ENCODE results near the gene CACFD1.

The CACFD1 gene

GRCh38 chr9:133476036-133476931 is 16.5 kb downstream of the CACFD1 start:
- Mint-ChIP-seq H3K27me3 (peaks cover 24% of the 10 kb centered on the region), H3K36me3 (no peaks in the 10 kb centered on the region), H3K4me1 (peaks cover 12% of the 10 kb centered on the region), H3K9me3 (no peaks in the 10 kb centered on the region), H3K4me3 (no peak overlapping the region), H3K27ac (no peak overlapping the region)
- CTCF ChIA-PET, result interaction anchor here (1.5 to 1.6 kb wide), 2 partner anchors 70 to 293 kb away, joined by 3 to 4 read pairs; no protein-coding TSS in a partner anchor
- no peak for DNase-seq

GRCh38 chr9:133476941-133477340 is 17.2 kb downstream of the CACFD1 start:
- no peak overlapping the region for H3K4me3 Mint-ChIP-seq
- no peaks in the 10 kb centered on the region for H3K9me3 Mint-ChIP-seq
- H3K4me1 Mint-ChIP-seq, result peaks cover 12% of the 10 kb centered on the region
- peaks cover 31% of the 10 kb centered on the region for H3K27me3 Mint-ChIP-seq
- DNase-seq, result no peak
- CTCF ChIA-PET, result interaction anchor here (1.5 to 1.6 kb wide), 2 partner anchors 71 to 294 kb away, joined by 3 to 4 read pairs; no protein-coding TSS in a partner anchor
- no peak overlapping the region for H3K27ac Mint-ChIP-seq
- H3K36me3 Mint-ChIP-seq, result no peaks in the 10 kb centered on the region

GRCh38 chr9:133477461-133477860 is 17.7 kb downstream of the CACFD1 start:
- Mint-ChIP-seq H3K9me3 (no peaks in the 10 kb centered on the region), H3K4me1 (peaks cover 12% of the 10 kb centered on the region), H3K4me3 (peak overlapping the region; percentile 28), H3K27me3 (peaks cover 35% of the 10 kb centered on the region), H3K27ac (no peak overlapping the region), H3K36me3 (no peaks in the 10 kb centered on the region)
- DNase-seq, result no peak
- CTCF ChIA-PET, result interaction anchor here (1.5 kb wide), 1 partner anchor 295 kb away, joined by 4 read pairs; no protein-coding TSS in a partner anchor

- H3K27ac Mint-ChIP-seq, result no peak overlapping the region
- CTCF ChIA-PET, result interaction anchor here (0.7 to 1.5 kb wide), 2 partner anchors 292 to 295 kb away, joined by 3 to 4 read pairs; no protein-coding TSS in a partner anchor
- DNase-seq, result no peak
- H3K27me3 Mint-ChIP-seq, result peaks cover 43% of the 10 kb centered on the region
- H3K4me1 Mint-ChIP-seq, result peaks cover 12% of the 10 kb centered on the region
- no peaks in the 10 kb centered on the region for H3K9me3 Mint-ChIP-seq
- peak overlapping the region; percentile 57 for H3K4me3 Mint-ChIP-seq
- H3K36me3 Mint-ChIP-seq, result no peaks in the 10 kb centered on the region
Observed at GRCh38 chr9:133477992-133478850, 18.4 kb downstream of the CACFD1 start.

- H3K27me3 Mint-ChIP-seq, result peaks cover 48% of the 10 kb centered on the region
- H3K4me3 Mint-ChIP-seq, result peak within 1 kb of the TSS; percentile 57
- H3K27ac Mint-ChIP-seq, result peak within 1 kb of the TSS; percentile 28
- H3K4me1 Mint-ChIP-seq, result peaks cover 10% of the 10 kb centered on the region
- no peaks in the 10 kb centered on the region for H3K36me3 Mint-ChIP-seq
- no peaks in the 10 kb centered on the region for H3K9me3 Mint-ChIP-seq
- CTCF ChIA-PET, result interaction anchor here (0.7 kb wide), 1 partner anchor 293 kb away, joined by 3 read pairs; no protein-coding TSS in a partner anchor
- DNase-seq, result peak; percentile 91
Observed at GRCh38 chr9:133478851-133479711, 19.3 kb downstream of the CACFD1 start, which contains the start of gene SLC2A6. SLC2A6 (minus strand) TSS chr9:133479099; CDS start chr9:133479059, 40 bp downstream.

- Mint-ChIP-seq H3K27ac (no peak overlapping the region), H3K36me3 (no peaks in the 10 kb centered on the region), H3K9me3 (no peaks in the 10 kb centered on the region), H3K4me1 (peaks cover 18% of the 10 kb centered on the region), H3K4me3 (no peak overlapping the region), H3K27me3 (peaks cover 47% of the 10 kb centered on the region)
- no peak for DNase-seq
- CTCF ChIA-PET, result interaction anchor here (0.6 kb wide), 2 partner anchors 144 to 186 kb away, joined by 3 to 4 read pairs; no protein-coding TSS in a partner anchor
Observed at GRCh38 chr9:133483611-133484010, 23.8 kb downstream of the CACFD1 start.

GRCh38 chr9:133484671-133485437 is 25.1 kb downstream of the CACFD1 start:
- Mint-ChIP-seq H3K9me3 (no peaks in the 10 kb centered on the region), H3K4me1 (peaks cover 12% of the 10 kb centered on the region)
- CTCF ChIA-PET, result interaction anchor here (0.7 to 3.6 kb wide), 8 partner anchors 26 to 463 kb away, joined by 3 to 39 read pairs (median 3); partner anchors contain the start of gene CACFD1

GRCh38 chr9:133485531-133486260 is 25.9 kb downstream of the CACFD1 start:
- H3K36me3 Mint-ChIP-seq, result no peaks in the 10 kb centered on the region
- H3K4me3 Mint-ChIP-seq, result no peak overlapping the region
- peaks cover 42% of the 10 kb centered on the region for H3K27me3 Mint-ChIP-seq

More at GRCh38 chr9:133484671-133485437, 25.1 kb downstream of the CACFD1 start:
- no peak overlapping the region for H3K27ac Mint-ChIP-seq
- DNase-seq, result no peak
- H3K4me3 Mint-ChIP-seq, result no peak overlapping the region
- no peaks in the 10 kb centered on the region for H3K36me3 Mint-ChIP-seq
- H3K27me3 Mint-ChIP-seq, result peaks cover 41% of the 10 kb centered on the region

GRCh38 chr9:133487331-133487725 is 27.6 kb downstream of the CACFD1 start:
- H3K9me3 Mint-ChIP-seq, result no peaks in the 10 kb centered on the region
- no peak overlapping the region for H3K27ac Mint-ChIP-seq
- no peak for DNase-seq
- H3K4me1 Mint-ChIP-seq, result peaks cover 10% of the 10 kb centered on the region
- H3K27me3 Mint-ChIP-seq, result peaks cover 33% of the 10 kb centered on the region
- CTCF ChIA-PET, result interaction anchor here (1.2 to 3.6 kb wide), 8 partner anchors 7 to 306 kb away, joined by 3 to 39 read pairs (median 6); no protein-coding TSS in a partner anchor
- H3K4me3 Mint-ChIP-seq, result no peak overlapping the region
- H3K36me3 Mint-ChIP-seq, result no peaks in the 10 kb centered on the region

More at GRCh38 chr9:133485531-133486260, 25.9 kb downstream of the CACFD1 start:
- H3K9me3 Mint-ChIP-seq, result no peaks in the 10 kb centered on the region
- no peak overlapping the region for H3K27ac Mint-ChIP-seq
- peaks cover 10% of the 10 kb centered on the region for H3K4me1 Mint-ChIP-seq
- CTCF ChIA-PET, result interaction anchor here (0.7 to 3.6 kb wide), 14 partner anchors 9 to 463 kb away, joined by 3 to 39 read pairs (median 3); partner anchors contain the start of gene CACFD1
- DNase-seq, result peak; percentile 38

- Mint-ChIP-seq H3K27me3 (peaks cover 23% of the 10 kb centered on the region), H3K4me3 (no peak overlapping the region), H3K36me3 (no peaks in the 10 kb centered on the region), H3K4me1 (peaks cover 10% of the 10 kb centered on the region), H3K27ac (no peak overlapping the region), H3K9me3 (no peaks in the 10 kb centered on the region)
- DNase-seq, result no peak
- CTCF ChIA-PET, result interaction anchor here (0.6 to 1.1 kb wide), 4 partner anchors 8 to 467 kb away, joined by 3 to 4 read pairs (median 3); no protein-coding TSS in a partner anchor
Observed at GRCh38 chr9:133488686-133489252, 29.0 kb downstream of the CACFD1 start.

GRCh38 chr9:133489253-133490190 is 29.7 kb downstream of the CACFD1 start:
- no peak for DNase-seq
- Mint-ChIP-seq H3K4me3 (no peak overlapping the region), H3K36me3 (no peaks in the 10 kb centered on the region), H3K27me3 (peaks cover 19% of the 10 kb centered on the region), H3K9me3 (no peaks in the 10 kb centered on the region), H3K27ac (no peak overlapping the region), H3K4me1 (peaks cover 10% of the 10 kb centered on the region)
- CTCF ChIA-PET, result interaction anchor here (1.1 kb wide), 1 partner anchor 9 kb away, joined by 3 read pairs; no protein-coding TSS in a partner anchor
